HepG2 (cell line): ENCODE results near the gene RAB34. TPM values are rescaled to one million over a fixed set of nuclear protein-coding genes. Genes with fewer than 3 reads are reported as not detected.

Experiments
- GABPA ChIP-seq, 2 experiments: IDR thresholded peaks; 2 replicates each; pipeline ENCODE4 v1.6.1; 2011 to 2016; ENCODE audit warnings: low read depth in 2 of 2, low read length in 1 of 2, missing biosample characterization in 1 of 2, missing genetic modification characterization in 1 of 2
- HES4 ChIP-seq: sonication (generic); formaldehyde crosslinking; IDR thresholded peaks from 2 replicates; pipeline ENCODE4 v1.9.0; 2021; ENCODE audit warnings: mild to moderate bottlenecking, missing genetic modification reagents, borderline replicate concordance
- HHEX ChIP-seq: IDR thresholded peaks from 2 replicates; pipeline ENCODE4 v1.6.1; 2016; ENCODE audit warnings: control low read depth
- HNRNPL ChIP-seq: fragments of 200-400 bp; formaldehyde crosslinking; IDR thresholded peaks from 2 replicates; pipeline ENCODE4 v1.6.1; 2017; ENCODE audit warnings: mild to moderate bottlenecking, low read depth, low read length
- ISX ChIP-seq: sonication (generic); formaldehyde crosslinking; conservative IDR thresholded peaks from 2 replicates; pipeline ENCODE4 v1.5.0; 2020; ENCODE audit warnings: missing genetic modification reagents
- KAT2B ChIP-seq: fragments of 150-350 bp; IDR thresholded peaks from 2 replicates; pipeline ENCODE4 v1.6.1; 2014; ENCODE audit warnings: low read depth, low read length, borderline replicate concordance
- MBNL3 ChIP-seq: fragments of 250-450 bp; sonication (Bioruptor Pico); conservative IDR thresholded peaks from 2 replicates; pipeline ENCODE4 v1.8.0; 2022; ENCODE audit warnings: mild to moderate bottlenecking, inconsistent platforms
- MIER3 ChIP-seq: IDR thresholded peaks from 2 replicates; pipeline ENCODE4 v1.6.1; 2016; ENCODE audit warnings: missing compliant biosample characterization, borderline replicate concordance
- MTF2 ChIP-seq: sonication (generic); formaldehyde crosslinking; IDR thresholded peaks from 2 replicates; pipeline ENCODE4 v1.5.0; 2020; ENCODE audit warnings: missing genetic modification reagents, borderline replicate concordance
- PHF21A ChIP-seq: sonication (generic); formaldehyde crosslinking; IDR thresholded peaks from 2 replicates; pipeline ENCODE4 v1.5.0; 2020; ENCODE audit warnings: mild to moderate bottlenecking, missing genetic modification reagents
- POLR2G ChIP-seq: fragments of 200-400 bp; formaldehyde crosslinking; IDR thresholded peaks from 2 replicates; pipeline ENCODE4 v1.6.1; 2018; ENCODE audit warnings: mild to moderate bottlenecking, low read depth, low read length, moderate library complexity
- RBAK ChIP-seq: sonication (generic); formaldehyde crosslinking; IDR thresholded peaks from 2 replicates; pipeline ENCODE4 v1.5.1; 2020; ENCODE audit warnings: mild to moderate bottlenecking, missing genetic modification reagents
- RFX5 ChIP-seq: IDR thresholded peaks from 2 replicates; pipeline ENCODE4 v1.6.1; 2011; ENCODE audit warnings: low read depth, low read length, improper control_type of control experiment
- SNRNP70 ChIP-seq: fragments of 200-400 bp; formaldehyde crosslinking; IDR thresholded peaks from 2 replicates; pipeline ENCODE4 v1.6.1; 2017; ENCODE audit warnings: mild to moderate bottlenecking, low read depth, low read length, moderate library complexity
- ZBTB21 ChIP-seq: sonication (generic); formaldehyde crosslinking; IDR thresholded peaks from 2 replicates; pipeline ENCODE4 v1.4.0; 2020; ENCODE audit warnings: missing genetic modification reagents
- ZNF30 ChIP-seq: sonication (generic); formaldehyde crosslinking; IDR thresholded peaks from 2 replicates; pipeline ENCODE4 v1.5.0; 2020; ENCODE audit warnings: mild to moderate bottlenecking, missing genetic modification reagents
- ZNF354B ChIP-seq: sonication (generic); formaldehyde crosslinking; IDR thresholded peaks from 2 replicates; pipeline ENCODE4 v1.8.0; 2022; ENCODE audit warnings: mild to moderate bottlenecking, missing genetic modification reagents
- ZNF431 ChIP-seq: sonication (generic); formaldehyde crosslinking; IDR thresholded peaks from 2 replicates; pipeline ENCODE4 v1.9.0; 2022; ENCODE audit warnings: missing genetic modification reagents, low read depth, mild to moderate bottlenecking, borderline replicate concordance
- ZNF549 ChIP-seq: sonication (generic); formaldehyde crosslinking; IDR thresholded peaks from 2 replicates; pipeline ENCODE4 v1.5.0; 2020; ENCODE audit warnings: missing genetic modification reagents
- ZNF746 ChIP-seq: sonication (generic); formaldehyde crosslinking; IDR thresholded peaks from 2 replicates; pipeline ENCODE4 v1.8.0; 2022; ENCODE audit warnings: mild to moderate bottlenecking, missing genetic modification reagents
- ZNF749 ChIP-seq: sonication (generic); formaldehyde crosslinking; IDR thresholded peaks from 2 replicates; pipeline ENCODE4 v1.8.0; 2022; ENCODE audit warnings: mild to moderate bottlenecking, missing genetic modification reagents, moderate library complexity, borderline replicate concordance
- ZSCAN20 ChIP-seq: sonication (generic); formaldehyde crosslinking; IDR thresholded peaks from 2 replicates; pipeline ENCODE4 v1.4.0; 2020; ENCODE audit warnings: missing genetic modification reagents, mild to moderate bottlenecking, borderline replicate concordance
- ZSCAN31 ChIP-seq: sonication (generic); formaldehyde crosslinking; IDR thresholded peaks from 2 replicates; pipeline ENCODE4 v1.5.0; 2020; ENCODE audit warnings: low read depth, mild to moderate bottlenecking, missing genetic modification reagents
- polyA plus RNA-seq, 8 experiments: library from polyadenylated mRNA; depleted of rRNA in 3 of 8; stranded (reverse) in 7 of 8; unstranded in 1 of 8; fragments of >200 nt; fragmentation: Illumina TruSeq in 4 of 8; extraction: Trizol in 4 of 8; gene quantifications; 2 replicates each; pipeline versions ENCODE4 v1.2.1 to v1.2.3, GENCODE V29; 2011 to 2016; ENCODE audit warnings: low read depth in 4 of 8, missing spikeins in 1 of 8, mixed read lengths in 1 of 8; ENCODE audit not compliant: insufficient read depth in 1 of 8
- total RNA-seq, 5 experiments: library from RNA; depleted of rRNA; stranded (reverse); fragments of >200 nt; fragmentation: Illumina TruSeq; extraction: Trizol; gene quantifications; 2 replicates each; pipeline ENCODE4 v1.2.3, GENCODE V29; 2016; ENCODE audit warnings: low read depth in 1 of 5
- TF ChIP-seq, protein P1 (sequence below): sonication (generic); formaldehyde crosslinking; IDR thresholded peaks from 2 replicates; pipeline ENCODE4 v1.5.1; 2020; ENCODE audit warnings: mild to moderate bottlenecking, missing genetic modification reagents, moderate library complexity
- TF ChIP-seq, protein P2 (sequence below): sonication (generic); formaldehyde crosslinking; IDR thresholded peaks from 2 replicates; pipeline ENCODE4 v1.4.0; 2020; ENCODE audit warnings: mild to moderate bottlenecking, missing genetic modification reagents
- TF ChIP-seq, protein P3 (sequence below): sonication (generic); formaldehyde crosslinking; IDR thresholded peaks from 2 replicates; pipeline ENCODE4 v1.4.0; 2020; ENCODE audit warnings: mild to moderate bottlenecking, low read depth, missing genetic modification reagents

Gene RAB34
- total and polyA plus RNA-seq, 2 of the 13 experiments (the other 11 are each of a cell fraction or from before 2014, with no cell fraction given), result 0.49 TPM; not detected in 1

DNA sequence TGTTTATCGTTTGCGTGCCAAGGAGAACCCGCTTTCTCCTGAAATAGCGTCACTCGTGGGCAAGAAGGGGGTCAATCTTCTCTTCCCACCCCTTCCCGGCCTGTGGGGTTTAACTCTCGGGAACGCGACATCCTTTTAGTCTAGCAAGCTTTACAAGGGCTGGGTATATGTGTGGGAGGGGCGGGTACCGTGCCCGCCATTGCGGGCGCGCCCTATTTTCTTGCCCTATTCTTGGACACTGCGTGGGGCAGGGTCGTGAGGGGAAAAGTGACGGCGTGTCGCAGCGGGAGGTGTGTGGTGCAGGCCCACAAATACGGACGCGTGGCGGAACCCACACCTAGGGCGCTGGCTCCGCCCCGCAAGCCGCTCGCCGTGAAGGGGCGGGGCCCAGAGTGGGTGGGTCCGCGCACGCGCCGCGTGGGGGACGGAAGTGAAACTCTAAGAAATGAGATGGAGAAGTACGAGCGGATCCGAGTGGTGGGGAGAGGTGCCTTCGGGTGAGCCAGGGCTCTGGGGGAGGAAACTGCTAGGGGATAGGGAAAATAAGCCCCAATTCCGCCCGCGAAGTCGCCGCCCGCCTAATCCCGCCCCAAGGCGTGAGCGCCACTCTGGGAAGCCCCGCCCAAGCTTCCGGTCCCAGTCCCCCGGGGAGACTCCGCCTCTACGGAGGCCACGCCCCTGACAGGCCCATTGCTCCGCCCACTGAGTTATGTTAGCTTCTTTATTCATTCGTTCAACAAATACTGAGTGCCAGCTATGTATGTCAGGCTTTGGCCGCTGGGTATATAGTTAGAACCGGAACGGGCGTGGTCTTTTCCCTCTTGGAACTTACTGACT is 10.9 kb upstream of the RAB34 start, which contains the start of gene NEK8 (continued):
- TF ChIP-seq, protein P1, sequence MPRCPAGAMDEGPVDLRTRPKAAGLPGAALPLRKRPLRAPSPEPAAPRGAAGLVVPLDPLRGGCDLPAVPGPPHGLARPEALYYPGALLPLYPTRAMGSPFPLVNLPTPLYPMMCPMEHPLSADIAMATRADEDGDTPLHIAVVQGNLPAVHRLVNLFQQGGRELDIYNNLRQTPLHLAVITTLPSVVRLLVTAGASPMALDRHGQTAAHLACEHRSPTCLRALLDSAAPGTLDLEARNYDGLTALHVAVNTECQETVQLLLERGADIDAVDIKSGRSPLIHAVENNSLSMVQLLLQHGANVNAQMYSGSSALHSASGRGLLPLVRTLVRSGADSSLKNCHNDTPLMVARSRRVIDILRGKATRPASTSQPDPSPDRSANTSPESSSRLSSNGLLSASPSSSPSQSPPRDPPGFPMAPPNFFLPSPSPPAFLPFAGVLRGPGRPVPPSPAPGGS (CRISPR knock-in tag), result peak; percentile 67
- 0 out of 2 replicates have a peak, but pooled peaks have one; percentile 56 for TF ChIP-seq HNRNPL
- no peak for TF ChIP-seq ZNF549 (CRISPR knock-in tag)
- TF ChIP-seq GABPA (IDR thresholded peaks at IDR 0.05; ENCODE audit: low read depth, low read length), result peak; percentile 50
- TF ChIP-seq GABPA (CRISPR knock-in tag; IDR thresholded peaks at IDR 0.05; ENCODE audit: low read depth), result peak; percentile 84
- TF ChIP-seq PHF21A (CRISPR knock-in tag), result peak; percentile 47
- no peak for TF ChIP-seq ISX (CRISPR knock-in tag)
- no peak for TF ChIP-seq KAT2B
- TF ChIP-seq, protein P2, sequence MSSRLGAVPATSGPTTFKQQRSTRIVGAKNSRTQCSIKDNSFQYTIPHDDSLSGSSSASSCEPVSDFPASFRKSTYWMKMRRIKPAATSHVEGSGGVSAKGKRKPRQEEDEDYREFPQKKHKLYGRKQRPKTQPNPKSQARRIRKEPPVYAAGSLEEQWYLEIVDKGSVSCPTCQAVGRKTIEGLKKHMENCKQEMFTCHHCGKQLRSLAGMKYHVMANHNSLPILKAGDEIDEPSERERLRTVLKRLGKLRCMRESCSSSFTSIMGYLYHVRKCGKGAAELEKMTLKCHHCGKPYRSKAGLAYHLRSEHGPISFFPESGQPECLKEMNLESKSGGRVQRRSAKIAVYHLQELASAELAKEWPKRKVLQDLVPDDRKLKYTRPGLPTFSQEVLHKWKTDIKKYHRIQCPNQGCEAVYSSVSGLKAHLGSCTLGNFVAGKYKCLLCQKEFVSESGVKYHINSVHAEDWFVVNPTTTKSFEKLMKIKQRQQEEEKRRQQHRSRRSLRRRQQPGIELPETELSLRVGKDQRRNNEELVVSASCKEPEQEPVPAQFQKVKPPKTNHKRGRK (CRISPR knock-in tag), result no peak
- TF ChIP-seq POLR2G, result peak; percentile 75
- TF ChIP-seq ZNF749, result no peak
- TF ChIP-seq, protein P3, sequence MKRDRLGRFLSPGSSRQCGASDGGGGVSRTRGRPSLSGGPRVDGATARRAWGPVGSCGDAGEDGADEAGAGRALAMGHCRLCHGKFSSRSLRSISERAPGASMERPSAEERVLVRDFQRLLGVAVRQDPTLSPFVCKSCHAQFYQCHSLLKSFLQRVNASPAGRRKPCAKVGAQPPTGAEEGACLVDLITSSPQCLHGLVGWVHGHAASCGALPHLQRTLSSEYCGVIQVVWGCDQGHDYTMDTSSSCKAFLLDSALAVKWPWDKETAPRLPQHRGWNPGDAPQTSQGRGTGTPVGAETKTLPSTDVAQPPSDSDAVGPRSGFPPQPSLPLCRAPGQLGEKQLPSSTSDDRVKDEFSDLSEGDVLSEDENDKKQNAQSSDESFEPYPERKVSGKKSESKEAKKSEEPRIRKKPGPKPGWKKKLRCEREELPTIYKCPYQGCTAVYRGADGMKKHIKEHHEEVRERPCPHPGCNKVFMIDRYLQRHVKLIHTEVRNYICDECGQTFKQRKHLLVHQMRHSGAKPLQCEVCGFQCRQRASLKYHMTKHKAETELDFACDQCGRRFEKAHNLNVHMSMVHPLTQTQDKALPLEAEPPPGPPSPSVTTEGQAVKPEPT, result peak; percentile 61; the same call in 1 of the 2 replicates
- TF ChIP-seq MBNL3, result no peak
- no peak for TF ChIP-seq ZNF30 (CRISPR knock-in tag)
- no peak for TF ChIP-seq ZNF746
- TF ChIP-seq HES4 (CRISPR knock-in tag), result peak; percentile 79; the same call in 1 of the 2 replicates
- TF ChIP-seq MIER3 (CRISPR knock-in tag), result 0 out of 2 replicates have a peak, but pooled peaks have one; percentile 15
- TF ChIP-seq MTF2 (CRISPR knock-in tag), result no peak
- no peak for TF ChIP-seq ZBTB21 (CRISPR knock-in tag)
- TF ChIP-seq RFX5, result no peak
- no peak for TF ChIP-seq SNRNP70
- TF ChIP-seq ZSCAN20 (CRISPR knock-in tag), result no peak
- TF ChIP-seq ZNF354B, result 0 out of 2 replicates have a peak, but pooled peaks have one; percentile 67
- TF ChIP-seq ZNF431 (CRISPR knock-in tag), result peak; percentile 24; the same call in 1 of the 2 replicates
- TF ChIP-seq HHEX (CRISPR knock-in tag), result no peak
- TF ChIP-seq RBAK (CRISPR knock-in tag), result no peak
- 0 out of 2 replicates have a peak, but pooled peaks have one; percentile 68 for TF ChIP-seq ZSCAN31 (CRISPR knock-in tag)
